Ishikawa (cell line): Measurements from ENCODE around the gene CUL7.
A peak's percentile ranks its signal among the peaks of the same experiment; 100 is the strongest.

Experiments
- EGR1 ChIP-seq: IDR thresholded peaks from 2 replicates; pipeline ENCODE4 v1.6.1; 2012
- RAD21 ChIP-seq: IDR thresholded peaks from 2 replicates; pipeline ENCODE4 v1.6.1; 2012; ENCODE audit warnings: low read depth
- TAF1 ChIP-seq: IDR thresholded peaks from 2 replicates; pipeline ENCODE4 v1.6.1; 2012; ENCODE audit warnings: low read depth, mild to moderate bottlenecking
- ZBTB7A ChIP-seq: IDR thresholded peaks from 2 replicates; pipeline ENCODE4 v1.6.1; 2012; ENCODE audit warnings: low read depth

DNA sequence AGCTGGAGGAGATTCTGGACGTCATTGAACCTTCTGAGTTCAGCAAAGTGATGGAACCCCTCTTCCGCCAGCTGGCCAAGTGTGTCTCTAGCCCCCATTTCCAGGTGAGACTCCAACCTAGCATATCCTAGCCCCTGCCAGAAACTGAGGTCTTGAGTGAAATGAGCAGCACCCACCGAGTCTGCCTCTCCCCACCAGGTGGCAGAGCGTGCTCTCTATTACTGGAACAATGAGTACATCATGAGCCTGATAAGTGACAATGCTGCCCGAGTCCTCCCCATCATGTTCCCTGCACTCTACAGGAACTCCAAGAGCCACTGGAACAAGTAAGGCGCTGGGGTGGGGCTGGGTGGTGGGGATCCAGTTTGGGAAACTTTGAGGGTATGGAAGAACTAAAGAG, 44.5 kb downstream of the CUL7 start:
- TF ChIP-seq ZBTB7A (no peak), TAF1 (no peak), EGR1 (no peak), RAD21 (0 out of 2 replicates have a peak, but pooled peaks have one; percentile 8)
